Caco-2 (cell line): ENCODE results near the gene PATJ. TPM values are rescaled to one million over a fixed set of nuclear protein-coding genes. Genes with fewer than 3 reads are reported as not detected.

Experiments
- BruUV-seq: library from RNA; stranded (reverse); fragments of 400-500 nt; replicated peaks from 2 replicates; lab custom pipeline; 2021; lab: Mats Ljungman, UMichigan
- CTCF ChIA-PET: fragments of 300-600 bp; sonication (Branson Sonifier 250); formaldehyde crosslinking; loops from one replicate; lab custom pipeline; 2022; ENCODE audit warnings: antibody characterized with exemption; lab: Charles Lee
- POLR2A ChIA-PET: fragments of 300-600 bp; sonication (Branson Sonifier 250); formaldehyde crosslinking; loops from one replicate; lab custom pipeline; 2022; ENCODE audit warnings: antibody characterized with exemption; lab: Charles Lee
- DNase-seq, 2 experiments: peaks; one replicate each; pipeline versions ENCODE4 v3.0.0 to v3.0.0-alpha.2; 2020 to 2022
- H3K27me3 ChIP-seq: replicated peaks from 2 replicates; pipeline ENCODE4 v1.6.0; 2011; ENCODE audit warnings: low read length; ENCODE audit not compliant: control insufficient read depth, insufficient read depth
- H3K36me3 ChIP-seq: 2 replicates; pipeline ENCODE4 v1.5.1; 2011; ENCODE audit warnings: low read length; ENCODE audit not compliant: control insufficient read depth, insufficient read depth
- H3K4me1 ChIP-seq: fragments of 250-450 bp; sonication (Bioruptor Pico); 2 replicates; pipeline ENCODE4 v1.5.1; 2020; ENCODE audit warnings: mild to moderate bottlenecking
- H3K4me3 ChIP-seq: 2 replicates; pipeline ENCODE4 v1.5.1; 2011; ENCODE audit warnings: low read depth, mild to moderate bottlenecking, control low read depth, low read length
- H3K9me3 ChIP-seq: fragments of 250-450 bp; sonication (Bioruptor Pico); 2 replicates; pipeline ENCODE4 v1.5.1; 2020; ENCODE audit warnings: mild to moderate bottlenecking, moderate library complexity
- H3K27ac Mint-ChIP-seq: one replicate; pipeline ENCODE4 v1.8.0; 2022; ENCODE audit warnings: mixed read lengths; ENCODE audit not compliant: unreplicated experiment
- H3K27me3 Mint-ChIP-seq: one replicate; pipeline ENCODE4 v1.8.0; 2022; ENCODE audit warnings: mixed read lengths; ENCODE audit not compliant: insufficient read depth, unreplicated experiment
- H3K36me3 Mint-ChIP-seq: one replicate; pipeline ENCODE4 v1.8.0; 2022; ENCODE audit warnings: mild to moderate bottlenecking, mixed read lengths; ENCODE audit not compliant: insufficient read depth, unreplicated experiment
- H3K4me1 Mint-ChIP-seq: one replicate; pipeline ENCODE4 v1.8.0; 2022; ENCODE audit warnings: low read depth, mixed read lengths; ENCODE audit not compliant: unreplicated experiment
- H3K4me3 Mint-ChIP-seq: one replicate; pipeline ENCODE4 v1.8.0; 2022; ENCODE audit warnings: mild to moderate bottlenecking, moderate library complexity, mixed read lengths; ENCODE audit not compliant: unreplicated experiment
- H3K9me3 Mint-ChIP-seq: one replicate; pipeline ENCODE4 v1.8.0; 2022; ENCODE audit warnings: mixed read lengths; ENCODE audit not compliant: unreplicated experiment
- intact Hi-C: fragments of 100-400 bp; cut with micrococcal nuclease; formaldehyde crosslinking; loops from one replicate; pipeline ENCODE4 v1.10.0; 2022; ENCODE audit not compliant: unreplicated experiment
- total RNA-seq: library from RNA; stranded (reverse); gene quantifications from 2 replicates; pipeline ENCODE4 v1.2.3, GENCODE V29; 2022
- TF ChIP-seq, protein P1 (sequence below), 2 experiments: fragments of 200-600 bp in 1 of 2; IDR thresholded peaks; 1 replicate in 1 of 2; 2 replicates in 1 of 2; pipeline versions ENCODE4 v1.5.1 to v1.8.0; 2011 to 2022; ENCODE audit warnings: antibody characterized with exemption in 1 of 2, control low read depth in 1 of 2, inconsistent platforms in 1 of 2, low read depth in 1 of 2, low read length in 1 of 2, mild to moderate bottlenecking in 1 of 2, moderate library complexity in 1 of 2; ENCODE audit not compliant: insufficient read depth in 1 of 2, severe bottlenecking in 1 of 2, unreplicated experiment in 1 of 2

Gene PATJ
- total RNA-seq, 1 experiment from 2014 or later = 31.6 TPM

DNA sequence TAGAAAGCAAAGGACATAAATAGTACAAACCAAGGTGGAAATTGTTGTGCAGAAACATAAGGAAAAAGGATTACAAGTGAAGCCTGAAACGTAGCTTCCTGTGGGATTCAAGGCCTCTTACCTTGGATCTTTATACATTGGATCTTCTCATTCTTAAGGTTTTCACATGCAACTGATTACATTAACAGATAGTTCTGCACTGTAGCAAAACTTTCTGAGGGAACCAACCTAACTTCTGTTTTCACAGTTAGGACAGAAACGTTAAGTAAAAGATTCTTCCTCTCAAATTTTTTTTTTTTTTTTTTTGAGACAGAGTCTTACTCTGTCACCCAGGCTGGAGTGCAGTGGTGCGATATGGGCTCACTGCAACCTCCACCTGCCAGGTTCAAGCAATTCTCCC, 9.6 kb upstream of the PATJ start:
- no TSS peak for BruUV-seq
- no peaks in the 10 kb centered on the region for H3K27me3 ChIP-seq
- intact Hi-C loops = no loop called here
- no peaks in the 10 kb centered on the region for H3K36me3 ChIP-seq
- ChIA-PET CTCF (no interaction called here), POLR2A (no interaction called here)
- Mint-ChIP-seq H3K4me3 (no peak overlapping the region), H3K4me1 (no peaks in the 10 kb centered on the region), H3K27me3 (no peaks in the 10 kb centered on the region), H3K36me3 (no peaks in the 10 kb centered on the region), H3K27ac (no peak overlapping the region), H3K9me3 (no peaks in the 10 kb centered on the region)
- DNase-seq = no peak
- H3K9me3 ChIP-seq = no peaks in the 10 kb centered on the region
- TF ChIP-seq, protein P1, sequence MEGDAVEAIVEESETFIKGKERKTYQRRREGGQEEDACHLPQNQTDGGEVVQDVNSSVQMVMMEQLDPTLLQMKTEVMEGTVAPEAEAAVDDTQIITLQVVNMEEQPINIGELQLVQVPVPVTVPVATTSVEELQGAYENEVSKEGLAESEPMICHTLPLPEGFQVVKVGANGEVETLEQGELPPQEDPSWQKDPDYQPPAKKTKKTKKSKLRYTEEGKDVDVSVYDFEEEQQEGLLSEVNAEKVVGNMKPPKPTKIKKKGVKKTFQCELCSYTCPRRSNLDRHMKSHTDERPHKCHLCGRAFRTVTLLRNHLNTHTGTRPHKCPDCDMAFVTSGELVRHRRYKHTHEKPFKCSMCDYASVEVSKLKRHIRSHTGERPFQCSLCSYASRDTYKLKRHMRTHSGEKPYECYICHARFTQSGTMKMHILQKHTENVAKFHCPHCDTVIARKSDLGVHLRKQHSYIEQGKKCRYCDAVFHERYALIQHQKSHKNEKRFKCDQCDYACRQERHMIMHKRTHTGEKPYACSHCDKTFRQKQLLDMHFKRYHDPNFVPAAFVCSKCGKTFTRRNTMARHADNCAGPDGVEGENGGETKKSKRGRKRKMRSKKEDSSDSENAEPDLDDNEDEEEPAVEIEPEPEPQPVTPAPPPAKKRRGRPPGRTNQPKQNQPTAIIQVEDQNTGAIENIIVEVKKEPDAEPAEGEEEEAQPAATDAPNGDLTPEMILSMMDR (IDR thresholded peaks at IDR 0.05; ENCODE audit: insufficient read depth in 1 of 2, low read depth in 1 of 2, low read length in 1 of 2, severe bottlenecking in 1 of 2, unreplicated experiment in 1 of 2) = no peak
- no peak overlapping the region for H3K4me3 ChIP-seq
- no peaks in the 10 kb centered on the region for H3K4me1 ChIP-seq

DNA sequence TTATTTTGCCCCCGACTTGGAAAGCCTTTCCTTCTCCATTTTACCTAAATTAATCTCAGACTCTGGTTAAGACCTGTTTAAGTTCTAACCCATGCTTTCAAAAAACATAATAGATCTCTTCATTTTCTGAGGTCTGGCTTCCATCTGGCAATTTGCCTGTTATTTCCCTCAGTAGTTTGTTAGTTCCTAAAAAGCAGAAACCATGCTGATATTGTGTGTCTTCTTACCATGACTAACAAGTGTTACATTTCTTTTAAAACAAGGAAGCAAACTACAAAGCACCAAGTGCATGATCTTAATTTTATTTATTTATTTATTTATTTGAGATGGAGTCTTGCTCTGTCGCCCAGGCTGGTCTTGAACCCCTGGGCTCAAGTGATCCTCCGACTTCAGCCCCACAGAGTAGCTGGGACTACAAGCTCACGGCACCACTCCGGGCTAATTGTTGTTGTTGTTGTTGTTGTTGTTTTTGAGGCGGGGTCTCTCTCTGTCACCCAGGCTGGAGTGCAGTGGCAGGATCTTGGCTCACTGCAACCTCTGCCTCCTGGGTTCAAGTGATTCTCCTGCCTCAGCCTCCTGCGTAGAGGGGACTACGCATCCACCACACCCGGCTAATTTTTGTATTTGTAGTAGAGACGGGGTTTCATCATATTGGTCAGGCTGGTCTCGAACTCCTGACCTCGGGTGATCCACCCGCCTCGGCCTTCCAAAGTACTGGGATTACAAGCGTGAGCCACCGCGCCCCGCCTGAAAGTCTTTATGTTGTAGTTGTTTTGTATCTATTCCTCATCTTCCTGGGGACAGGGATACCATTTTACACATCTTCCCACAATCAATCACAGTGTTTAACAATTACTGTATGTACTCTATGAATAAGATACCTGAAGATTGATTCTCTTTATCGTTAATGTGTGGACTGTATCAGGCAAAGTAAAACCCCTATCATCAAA, 1.3 kb upstream of the PATJ start:
- Histone ChIP-seq H3K36me3 (no peaks in the 10 kb centered on the region), H3K4me3 (peak overlapping the region; percentile 46; the same call in 1 of the 2 replicates), H3K4me1 (peaks cover 22% of the 10 kb centered on the region), H3K27me3 (no peaks in the 10 kb centered on the region), H3K9me3 (no peaks in the 10 kb centered on the region)
- no TSS peak for BruUV-seq
- intact Hi-C loops = loop anchor here (1.0 to 5.0 kb wide), 2 partner anchors 16 to 39 kb away; partner anchors contain the start of gene TM2D1
- Mint-ChIP-seq H3K27ac (peak overlapping the region; percentile 76), H3K27me3 (no peaks in the 10 kb centered on the region), H3K4me3 (peak overlapping the region; percentile 86), H3K9me3 (no peaks in the 10 kb centered on the region), H3K4me1 (peaks cover 11% of the 10 kb centered on the region), H3K36me3 (peaks cover 15% of the 10 kb centered on the region)
- DNase-seq = no peak
- TF ChIP-seq, protein P1 (IDR thresholded peaks at IDR 0.05; ENCODE audit: insufficient read depth in 1 of 2, low read depth in 1 of 2, low read length in 1 of 2, severe bottlenecking in 1 of 2, unreplicated experiment in 1 of 2) = no peak
- POLR2A ChIA-PET = no interaction called here
- CTCF ChIA-PET = no interaction called here

DNA sequence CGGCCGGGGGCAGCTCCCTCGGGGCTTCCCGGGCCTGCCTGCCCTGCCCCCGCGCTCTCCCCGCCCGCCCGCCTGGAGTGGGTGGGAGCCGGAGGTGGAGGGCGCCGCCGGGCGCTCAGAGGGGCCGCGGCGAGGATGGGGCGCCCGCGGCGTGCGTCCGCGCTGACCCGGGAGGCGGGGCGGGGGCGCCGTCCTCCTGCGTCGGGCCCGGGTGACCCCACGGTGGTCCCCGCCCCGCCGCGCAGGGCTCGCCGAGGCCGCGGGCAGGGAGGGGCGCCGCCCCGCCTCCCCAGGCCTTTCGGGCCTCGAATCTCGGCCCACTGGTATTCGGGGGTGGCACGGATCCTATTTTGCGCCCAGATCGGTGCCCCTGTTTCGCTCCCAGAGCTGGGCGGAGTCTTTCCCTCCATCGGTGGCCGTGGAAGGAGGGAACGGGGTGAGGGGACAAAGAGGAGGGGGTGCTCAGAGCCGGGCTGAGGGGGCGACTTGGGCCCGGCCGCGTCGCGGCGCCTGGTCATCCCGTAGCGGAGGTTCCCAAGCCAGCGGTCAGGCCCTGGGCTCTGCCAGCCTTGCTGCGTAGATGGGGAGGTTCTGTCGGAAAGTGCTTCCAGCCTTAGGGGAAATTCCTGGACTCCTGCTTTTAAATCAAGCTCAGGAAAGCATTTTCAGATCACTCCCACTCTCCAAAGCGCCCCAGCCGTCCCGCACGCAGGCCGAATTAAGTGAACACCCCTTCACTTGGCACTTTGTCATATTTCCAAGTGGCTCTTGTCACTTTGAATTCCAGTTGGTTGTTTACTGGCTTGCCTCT, 545 bp downstream of the PATJ start:
- POLR2A ChIA-PET = no interaction called here
- Histone ChIP-seq H3K4me1 (peaks cover 22% of the 10 kb centered on the region), H3K4me3 (peak overlapping the region; percentile 46), H3K9me3 (no peaks in the 10 kb centered on the region), H3K27me3 (no peaks in the 10 kb centered on the region), H3K36me3 (no peaks in the 10 kb centered on the region)
- DNase-seq = peak in 1 of 2 experiments; percentile 49
- BruUV-seq = no TSS peak
- H3K4me3 Mint-ChIP-seq = peak overlapping the region; percentile 86
- TF ChIP-seq, protein P1 (IDR thresholded peaks at IDR 0.05; ENCODE audit: insufficient read depth in 1 of 2, low read depth in 1 of 2, low read length in 1 of 2, severe bottlenecking in 1 of 2, unreplicated experiment in 1 of 2) = no peak
- H3K27me3 Mint-ChIP-seq = no peaks in the 10 kb centered on the region
- peaks cover 11% of the 10 kb centered on the region for H3K4me1 Mint-ChIP-seq
- peaks cover 21% of the 10 kb centered on the region for H3K36me3 Mint-ChIP-seq
- intact Hi-C loops = loop anchor here (5.0 kb wide), 1 partner anchor 41 kb away; no protein-coding TSS in a partner anchor
- H3K27ac Mint-ChIP-seq = peak overlapping the region; percentile 87
- CTCF ChIA-PET = no interaction called here
- H3K9me3 Mint-ChIP-seq = no peaks in the 10 kb centered on the region
